Erythroblast (primary cell): ENCODE measurements around the gene CDR2L.
"Not testable (repeated sequence)": the region's sequence is repeated elsewhere in the genome, so short reads cannot be mapped to it uniquely, and the experiment has no call there.

Source experiments
- DNase-seq, 2 experiments: peaks; one replicate each; lab custom pipeline; 2025; lab: John Stamatoyannopoulos, UW
- GATA1 ChIP-seq: IDR thresholded peaks from 2 replicates; pipeline ENCODE4 v1.6.1; 2011; ENCODE audit warnings: low read depth, mild to moderate bottlenecking, control low read depth, low read length, moderate library complexity
- POLR2A ChIP-seq: IDR thresholded peaks from 2 replicates; pipeline ENCODE4 v1.6.1; 2011; ENCODE audit warnings: mild to moderate bottlenecking, low read length

CDR2L gene

DNA sequence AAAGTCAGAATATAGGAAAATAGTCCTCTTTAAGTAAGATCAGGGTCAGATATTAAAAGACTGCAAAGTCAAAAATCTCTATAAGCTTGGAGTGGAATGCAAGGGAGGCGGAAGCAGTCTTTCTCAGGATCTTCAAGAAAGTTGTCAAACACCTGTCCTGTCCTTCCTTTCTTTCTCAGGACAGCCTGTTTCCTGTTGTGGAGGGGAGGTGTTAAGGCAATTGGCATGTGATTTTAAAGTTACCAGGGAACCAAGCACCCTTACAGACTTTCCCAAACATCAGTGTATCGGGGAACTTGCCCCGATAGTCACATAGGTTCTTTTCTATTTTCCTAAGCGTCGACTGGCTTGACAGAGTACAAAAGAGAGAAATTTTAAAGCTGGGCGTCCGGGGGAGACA, 57.3 kb downstream of the CDR2L start:
- TF ChIP-seq POLR2A: no peak
- TF ChIP-seq GATA1: no peak

DNA sequence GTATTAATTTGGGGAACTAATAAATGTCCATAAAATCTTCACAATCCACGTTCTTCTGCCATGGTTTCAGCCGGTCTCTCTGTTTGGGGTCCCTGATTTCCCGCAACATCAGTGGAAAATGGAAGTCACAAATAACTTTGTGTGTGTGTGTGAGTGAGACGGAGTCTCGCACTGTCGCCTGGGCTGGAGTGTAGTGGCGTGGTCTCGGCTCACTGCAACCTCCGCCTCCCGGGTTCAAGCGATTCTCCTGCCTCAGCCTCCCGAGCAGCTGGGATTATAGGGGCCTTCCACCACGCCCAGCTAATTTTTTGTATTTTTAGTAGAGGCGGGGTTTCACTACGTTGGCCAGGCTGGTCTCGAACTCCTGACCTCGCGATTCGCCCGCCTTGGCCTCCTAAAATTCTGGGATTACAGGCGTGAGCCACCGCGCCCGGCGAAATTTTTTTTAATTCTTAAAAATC, 58.5 kb downstream of the CDR2L start:
- DNase-seq: not testable (repeated sequence)

More for the DNA sequence above, 57.3 kb downstream of the CDR2L start:
- DNase-seq: no peak

DNA sequence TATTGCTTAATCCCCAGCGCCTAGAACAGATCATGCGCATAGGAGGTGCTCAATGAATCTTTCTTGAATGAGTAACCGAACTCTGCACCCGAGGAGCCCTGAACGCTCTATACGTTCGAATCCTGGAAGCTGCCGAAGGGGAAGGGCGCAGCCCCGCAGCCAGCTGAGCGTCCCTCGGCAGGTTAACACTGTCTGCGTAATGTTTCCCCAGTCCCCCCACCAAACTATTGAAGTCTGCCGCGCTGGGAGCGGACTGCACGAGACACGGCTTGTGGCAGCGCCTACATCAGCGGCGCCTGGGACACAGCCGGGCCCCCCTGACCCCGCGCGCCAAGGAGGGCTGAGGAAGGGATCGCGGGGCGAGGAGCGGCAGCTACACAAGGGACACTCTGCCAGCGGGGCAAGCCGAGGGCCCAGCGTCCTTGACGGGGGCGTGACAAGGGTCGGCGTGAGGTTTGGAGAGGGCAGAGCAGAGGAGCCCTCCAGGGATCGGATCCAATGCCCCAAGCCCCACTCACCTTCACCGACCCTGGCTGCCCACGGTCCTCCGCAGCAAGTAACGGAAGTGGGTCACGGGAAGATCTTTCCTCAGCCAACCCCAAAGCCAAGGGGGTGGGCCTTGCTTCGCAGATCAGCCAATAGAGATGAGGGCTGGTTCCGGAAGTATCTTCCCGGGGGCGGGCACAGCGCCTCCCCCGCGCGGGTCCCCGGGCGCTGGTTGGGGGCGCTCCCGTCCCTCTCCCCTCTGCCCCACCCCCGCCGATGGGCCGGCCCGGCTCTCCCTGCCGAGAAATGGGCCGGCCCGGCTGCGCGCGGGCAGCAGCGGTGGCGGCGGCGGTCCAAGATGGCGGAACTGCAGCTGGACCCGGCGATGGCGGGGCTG, 59.2 kb downstream of the CDR2L start, which contains the start of the genes ATP5PD and KCTD2:
TSS of gene ATP5PD (minus strand) at position 563 of the 883 bp plus-strand sequence. CDS start 4,319 bp downstream, outside the sequence.
TSS of gene KCTD2 (plus strand) at position 819 of the 883 bp plus-strand sequence. CDS start at position 845, 26 bp downstream.
- TF ChIP-seq GATA1 (no peak), POLR2A (peak; percentile 91)
- peak; percentile 96 to 97 for DNase-seq

- no peak for TF ChIP-seq GATA1
- no peak for TF ChIP-seq POLR2A
- DNase-seq: peak; percentile 53 to 65
These were observed 60.1 kb downstream of the CDR2L start for GRCh38 chr17:75047398-75048098.

GRCh38 chr17:75048249-75048878, 60.9 kb downstream of the CDR2L start:
- no peak for TF ChIP-seq POLR2A
- no peak for DNase-seq

DNA sequence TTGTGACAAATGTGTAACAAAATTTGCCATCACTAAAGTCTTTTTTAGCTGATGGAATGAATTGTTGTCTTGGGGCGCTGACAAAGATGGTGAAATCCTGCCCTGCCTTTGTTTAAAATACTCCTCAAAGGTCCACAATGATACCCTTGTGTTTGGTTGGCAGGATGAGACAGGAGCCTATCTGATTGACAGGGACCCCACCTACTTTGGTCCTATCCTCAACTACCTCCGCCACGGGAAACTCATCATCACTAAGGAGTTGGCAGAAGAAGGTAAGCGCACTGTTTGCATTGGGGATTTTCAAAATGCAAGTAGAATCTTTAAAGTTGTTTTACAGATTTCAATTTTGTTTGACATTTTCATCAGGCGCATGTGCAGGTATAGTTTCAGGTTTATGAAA, 61.6 kb downstream of the CDR2L start:
- TF ChIP-seq POLR2A (no peak), GATA1 (no peak)
- no peak for DNase-seq

DNA sequence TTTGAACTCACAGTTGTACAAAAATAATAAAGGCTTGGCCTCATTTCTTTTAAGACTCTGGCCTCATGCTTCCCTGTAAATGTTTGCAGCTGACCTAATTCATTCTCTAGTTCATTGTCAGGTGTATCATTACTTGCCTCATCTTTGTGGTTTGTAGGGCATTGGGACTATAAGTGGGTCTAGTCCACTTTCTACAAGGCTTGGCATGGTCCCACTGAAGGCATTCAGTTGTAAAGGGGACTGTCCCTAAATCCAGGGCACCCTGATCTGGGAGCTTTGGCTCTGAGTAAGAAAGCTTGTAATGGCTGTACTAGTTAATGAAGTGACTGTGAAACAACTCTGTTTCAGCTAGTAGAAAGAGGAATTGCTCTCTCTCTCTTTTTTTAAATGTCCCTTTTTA, 62.3 kb downstream of the CDR2L start:
- no peak for TF ChIP-seq POLR2A
- TF ChIP-seq GATA1: no peak
- DNase-seq: no peak

GRCh38 chr17:75051941-75052340, 64.5 kb downstream of the CDR2L start:
- TF ChIP-seq GATA1 (no peak), POLR2A (no peak)
- DNase-seq: no peak
